ENCODE measurements around the gene F11.
"Not testable (repeated sequence)": the region's sequence is repeated elsewhere in the genome, so short reads cannot be mapped to it uniquely, and the experiment has no call there.

The F11 gene

GRCh38 chr4:186250760-186251159 is 15.2 kb upstream of the F11 start:
- no peak for DNase-seq

GRCh38 chr4:186255122-186255521 is 10.9 kb upstream of the F11 start:
- DNase-seq, result no peak

GRCh38 chr4:186258216-186258811 is 7.7 kb upstream of the F11 start:
- DNase-seq, result no peak

DNA sequence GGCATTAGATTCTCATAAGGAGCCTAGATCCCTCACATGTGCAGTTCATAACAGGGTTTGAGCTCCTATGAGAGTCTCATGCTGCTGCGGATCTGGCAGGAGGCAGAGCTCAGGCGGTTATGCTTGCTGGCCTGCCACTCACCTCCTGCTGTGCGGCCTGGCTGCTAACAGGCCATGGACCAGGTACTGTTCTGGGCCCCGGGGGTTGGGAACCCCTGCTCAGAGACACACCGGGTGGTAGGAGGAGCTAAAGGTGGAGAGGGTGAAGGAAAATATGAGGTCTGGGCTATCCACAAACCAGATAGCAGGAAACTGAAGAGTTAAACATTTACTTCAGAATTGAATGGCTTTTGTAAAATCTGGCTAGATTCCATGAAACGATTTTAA is 5.9 kb upstream of the F11 start:
- DNase-seq, result no peak

DNA sequence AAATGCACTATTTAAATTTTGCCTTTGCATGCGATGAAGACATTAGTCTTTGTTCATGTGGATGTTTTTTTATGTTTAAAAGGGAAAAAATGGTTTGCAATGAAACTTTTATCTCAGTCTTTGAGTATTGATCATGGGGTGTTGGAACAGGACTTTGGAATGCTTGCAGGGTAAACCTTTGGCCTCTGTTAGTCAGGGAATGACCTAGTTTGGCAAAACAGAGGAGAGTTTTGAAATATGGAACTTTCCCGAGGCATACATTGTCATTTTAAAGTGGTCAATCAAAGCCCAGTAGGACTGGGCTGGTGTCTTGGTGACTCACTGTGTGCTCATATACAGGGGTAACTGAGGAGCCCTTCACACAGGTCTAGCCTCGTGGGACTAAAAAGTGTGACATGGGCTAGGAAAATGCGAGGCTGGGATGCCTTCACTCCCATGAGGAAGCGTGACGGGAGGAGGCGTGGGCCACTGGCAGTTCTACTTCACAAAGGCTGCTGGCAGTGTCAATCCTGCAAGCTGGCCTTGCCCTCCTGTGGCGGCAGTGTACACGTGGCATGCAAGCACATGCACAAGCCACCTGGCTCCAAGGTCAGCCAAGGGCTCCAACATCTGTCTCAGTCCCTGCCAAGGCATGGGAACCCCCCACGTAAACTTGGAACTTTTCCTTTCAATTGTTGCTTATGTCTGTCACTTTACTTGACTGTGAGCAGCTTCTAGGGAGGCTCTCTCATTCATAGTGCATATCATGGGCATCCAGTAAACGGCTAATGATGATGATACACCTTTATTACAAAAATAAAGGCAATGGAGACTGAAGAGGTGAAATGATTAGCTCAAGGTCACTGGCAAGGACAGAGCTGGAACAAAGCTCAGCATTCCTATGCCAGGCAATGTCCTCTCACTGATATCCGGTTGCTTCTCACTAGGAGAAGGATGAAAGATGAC is 5.2 kb upstream of the F11 start:
- no peak for DNase-seq

DNA sequence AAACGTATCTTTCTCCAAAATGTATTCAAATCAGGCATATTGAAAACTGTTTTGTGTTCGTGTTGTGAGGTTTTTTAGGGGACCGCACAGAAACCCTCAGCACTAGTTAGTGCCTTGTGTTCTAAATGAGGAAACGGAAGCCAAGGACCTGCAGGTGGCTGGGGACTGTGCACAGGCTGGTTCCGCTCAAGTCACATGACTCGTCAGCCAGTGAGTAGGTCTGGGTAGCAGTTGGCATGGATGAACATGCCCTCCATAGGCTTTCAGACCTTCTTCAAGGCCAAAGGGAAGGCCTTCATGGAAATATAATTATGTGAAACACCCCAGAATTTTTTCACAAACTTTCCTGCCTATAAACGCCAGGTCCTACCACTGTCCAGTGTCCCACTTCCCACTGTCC is 1.3 kb upstream of the F11 start:
- no peak for DNase-seq

- DNase-seq, result not testable (repeated sequence)
Observed at GRCh38 chr4:186265250-186265649, 739 bp upstream of the F11 start.

GRCh38 chr4:186266729-186267456 is 904 bp downstream of the F11 start:
- no peak for DNase-seq

GRCh38 chr4:186271081-186271678 is 5.2 kb downstream of the F11 start:
- no peak for DNase-seq

DNA sequence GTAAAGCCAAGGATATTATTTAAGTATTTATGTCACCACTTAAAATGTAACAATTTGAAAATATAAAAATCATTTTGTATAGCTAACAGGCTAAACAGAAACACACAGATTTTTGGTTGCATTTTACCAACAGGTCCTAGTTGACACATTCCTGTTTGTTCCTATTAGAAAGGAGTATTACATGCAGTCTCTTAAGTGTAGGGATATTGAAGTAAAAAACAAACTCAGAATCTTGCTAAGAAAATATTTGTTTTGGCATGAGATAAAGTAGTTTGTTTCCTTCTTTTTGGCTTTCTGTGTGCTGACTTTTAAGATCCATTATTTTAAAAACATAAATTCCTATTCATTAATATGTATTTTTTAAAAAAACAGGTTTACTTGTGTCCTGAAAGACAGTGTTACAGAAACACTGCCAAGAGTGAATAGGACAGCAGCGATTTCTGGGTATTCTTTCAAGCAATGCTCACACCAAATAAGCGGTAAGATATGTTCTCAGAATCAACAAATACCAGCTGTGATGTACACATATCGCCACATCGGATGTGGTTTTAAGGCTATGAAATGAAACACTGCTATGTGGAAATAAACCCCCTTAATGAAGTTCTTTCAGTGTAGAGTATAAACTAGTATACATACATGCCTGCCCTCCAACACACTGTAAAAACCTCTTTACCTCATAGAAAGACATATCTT is 6.9 kb downstream of the F11 start:
- DNase-seq, result no peak

DNA sequence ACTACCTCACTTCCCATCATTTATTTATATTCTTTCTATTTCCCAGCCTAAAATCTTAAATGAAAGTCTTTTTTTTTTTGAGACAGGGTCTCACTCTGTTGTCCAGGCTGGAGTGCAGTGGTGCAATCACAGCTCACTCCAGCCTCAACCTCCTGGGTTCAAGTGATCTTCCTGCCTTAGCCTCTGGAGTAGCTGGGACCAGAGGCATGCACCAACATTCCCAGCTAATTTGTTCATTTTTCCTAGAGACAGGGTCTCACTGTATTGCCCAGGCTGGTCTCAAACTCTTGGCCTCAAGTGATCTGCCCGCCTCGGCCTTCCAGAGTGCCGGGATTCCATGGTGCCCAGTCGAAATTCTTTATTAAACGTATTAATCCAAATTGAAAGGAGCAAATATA is 7.4 kb downstream of the F11 start:
- DNase-seq, result not testable (repeated sequence)

GRCh38 chr4:186283311-186283710 is 17.3 kb downstream of the F11 start:
- no peak for DNase-seq

- DNase-seq, result no peak
Observed at GRCh38 chr4:186285147-186285546, 19.2 kb downstream of the F11 start.

DNA sequence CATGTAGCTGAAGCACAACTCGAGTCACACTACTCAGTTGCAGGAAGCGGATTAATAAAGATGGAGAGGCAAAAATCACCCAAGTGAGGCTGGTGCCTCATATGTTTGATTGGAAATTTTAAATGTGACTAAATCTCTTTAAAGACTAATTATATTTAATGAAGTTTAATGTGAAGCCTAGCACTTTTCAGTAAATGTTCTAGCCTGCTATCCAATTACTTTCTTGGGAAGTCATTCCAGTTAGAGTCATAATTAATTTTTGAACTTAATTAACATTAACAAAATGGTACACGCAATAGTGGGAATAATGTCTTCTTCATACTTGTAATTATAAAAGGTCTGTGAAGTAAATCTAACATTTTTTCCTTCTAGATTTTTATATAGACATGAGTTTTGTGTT is 20.6 kb downstream of the F11 start:
- DNase-seq, result no peak

GRCh38 chr4:186291256-186291890 is 25.4 kb downstream of the F11 start:
- DNase-seq, result no peak

- DNase-seq, result no peak
Observed at GRCh38 chr4:186294160-186294559, 28.2 kb downstream of the F11 start.

- DNase-seq, result no peak
Observed at GRCh38 chr4:186296481-186296880, 30.5 kb downstream of the F11 start.

- DNase-seq, result peak; percentile 16
Observed at GRCh38 chr4:186297013-186297645, 31.1 kb downstream of the F11 start.

GRCh38 chr4:186298031-186298647 is 32.1 kb downstream of the F11 start:
- no peak for DNase-seq

DNA sequence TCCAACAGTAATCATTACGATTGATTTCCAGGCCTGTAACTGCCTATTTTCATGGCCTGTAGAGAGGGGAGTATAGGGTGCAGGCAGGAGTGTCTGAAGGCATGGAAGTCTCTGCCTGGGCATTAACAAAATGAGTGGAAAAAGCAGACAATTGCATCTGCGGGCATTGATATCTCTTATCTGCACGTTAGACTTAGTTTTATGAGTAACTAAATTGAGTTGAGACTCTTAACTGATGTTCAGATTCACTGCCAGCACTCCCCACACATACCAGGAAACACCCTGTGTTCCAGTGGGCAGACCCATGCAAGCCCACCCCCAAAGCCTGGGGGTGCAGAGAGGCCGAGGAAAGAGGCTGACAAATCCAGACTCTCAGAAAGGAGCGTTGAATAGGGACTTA is 33.3 kb downstream of the F11 start:
- DNase-seq, result no peak
